Glomerular visceral epithelial cell (primary cell): ENCODE measurements around the gene MACROD2.

Source experiments
- DNase-seq: peaks from one replicate; pipeline ENCODE4 v3.0.0-alpha.2; 2016; ENCODE audit errors: extremely low spot score

MACROD2 gene

GRCh38 chr20:15278041-15278440 lies 1282.7 kb downstream of the MACROD2 start:
- DNase-seq, result no peak

- no peak for DNase-seq
Measured at GRCh38 chr20:15287329-15287728, 1292.0 kb downstream of the MACROD2 start.

- no peak for DNase-seq
Measured at GRCh38 chr20:15288106-15288505, 1292.8 kb downstream of the MACROD2 start.

GRCh38 chr20:15289337-15289736 lies 1294.0 kb downstream of the MACROD2 start:
- DNase-seq, result no peak

GRCh38 chr20:15292405-15292804 lies 1297.1 kb downstream of the MACROD2 start:
- no peak for DNase-seq

GRCh38 chr20:15296422-15296821 lies 1301.1 kb downstream of the MACROD2 start:
- DNase-seq, result no peak

GRCh38 chr20:15297059-15297875 lies 1302.0 kb downstream of the MACROD2 start:
- DNase-seq, result no peak

GRCh38 chr20:15302075-15302474 lies 1306.8 kb downstream of the MACROD2 start:
- no peak for DNase-seq

GRCh38 chr20:15310361-15310760 lies 1315.0 kb downstream of the MACROD2 start:
- DNase-seq, result no peak

GRCh38 chr20:15316556-15316955 lies 1321.2 kb downstream of the MACROD2 start:
- DNase-seq, result no peak

GRCh38 chr20:15317546-15318232 lies 1322.4 kb downstream of the MACROD2 start:
- no peak for DNase-seq

- no peak for DNase-seq
Measured at GRCh38 chr20:15318682-15319081, 1323.4 kb downstream of the MACROD2 start.

GRCh38 chr20:15319439-15319838 lies 1324.1 kb downstream of the MACROD2 start:
- DNase-seq, result no peak

GRCh38 chr20:15320941-15321340 lies 1325.6 kb downstream of the MACROD2 start:
- no peak for DNase-seq

- no peak for DNase-seq
Measured at GRCh38 chr20:15327123-15327522, 1331.8 kb downstream of the MACROD2 start.

- DNase-seq, result no peak
Measured at GRCh38 chr20:15328084-15328483, 1332.8 kb downstream of the MACROD2 start.

- DNase-seq, result no peak
Measured at GRCh38 chr20:15332711-15333160, 1337.4 kb downstream of the MACROD2 start.

- no peak for DNase-seq
Measured at GRCh38 chr20:15333170-15333569, 1337.9 kb downstream of the MACROD2 start.

- DNase-seq, result no peak
Measured at GRCh38 chr20:15336011-15336410, 1340.7 kb downstream of the MACROD2 start.

- DNase-seq, result no peak
Measured at GRCh38 chr20:15336536-15336935, 1341.2 kb downstream of the MACROD2 start.

- DNase-seq, result no peak
Measured at GRCh38 chr20:15339264-15339663, 1343.9 kb downstream of the MACROD2 start.

- DNase-seq, result no peak
Measured at GRCh38 chr20:15342991-15343523, 1347.7 kb downstream of the MACROD2 start.

GRCh38 chr20:15345287-15345686 lies 1350.0 kb downstream of the MACROD2 start:
- no peak for DNase-seq
